Epithelial cell of esophagus (primary cell): Measurements from ENCODE around the gene NTRK2.

Experiments
- DNase-seq: peaks from one replicate; pipeline ENCODE4 v3.0.0; 2010; ENCODE audit warnings: low read depth
- H3K4me3 ChIP-seq: 2 replicates; pipeline ENCODE4 v1.5.1; 2011; ENCODE audit warnings: mild to moderate bottlenecking, low read length, control low read depth
- TF ChIP-seq, protein P1 (sequence below): IDR thresholded peaks from 2 replicates; pipeline ENCODE4 v1.5.1; 2011; ENCODE audit warnings: low read depth, mild to moderate bottlenecking, low read length, control low read depth, inconsistent platforms; ENCODE audit not compliant: insufficient read depth; ENCODE audit errors: missing control alignments

Gene NTRK2

DNA sequence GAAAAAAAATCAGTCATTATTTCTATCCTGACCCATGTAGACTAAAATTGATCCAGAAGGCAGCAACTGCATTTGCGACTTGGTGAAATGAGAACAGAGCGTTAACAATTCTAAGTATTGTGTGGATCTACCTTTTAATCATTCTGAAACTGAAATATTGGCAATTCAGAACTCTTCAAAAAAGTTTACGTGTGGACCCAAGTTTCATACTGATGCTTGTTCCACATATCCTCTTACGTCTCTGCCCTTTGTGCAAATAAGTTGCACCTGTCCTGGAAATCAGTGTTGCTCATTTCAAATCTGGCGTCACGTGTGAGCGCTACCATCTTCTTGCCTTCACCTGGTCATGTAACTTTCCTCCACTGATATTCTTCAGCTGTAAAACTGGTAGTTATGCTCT is 74.7 kb downstream of the NTRK2 start:
- TF ChIP-seq, protein P1, sequence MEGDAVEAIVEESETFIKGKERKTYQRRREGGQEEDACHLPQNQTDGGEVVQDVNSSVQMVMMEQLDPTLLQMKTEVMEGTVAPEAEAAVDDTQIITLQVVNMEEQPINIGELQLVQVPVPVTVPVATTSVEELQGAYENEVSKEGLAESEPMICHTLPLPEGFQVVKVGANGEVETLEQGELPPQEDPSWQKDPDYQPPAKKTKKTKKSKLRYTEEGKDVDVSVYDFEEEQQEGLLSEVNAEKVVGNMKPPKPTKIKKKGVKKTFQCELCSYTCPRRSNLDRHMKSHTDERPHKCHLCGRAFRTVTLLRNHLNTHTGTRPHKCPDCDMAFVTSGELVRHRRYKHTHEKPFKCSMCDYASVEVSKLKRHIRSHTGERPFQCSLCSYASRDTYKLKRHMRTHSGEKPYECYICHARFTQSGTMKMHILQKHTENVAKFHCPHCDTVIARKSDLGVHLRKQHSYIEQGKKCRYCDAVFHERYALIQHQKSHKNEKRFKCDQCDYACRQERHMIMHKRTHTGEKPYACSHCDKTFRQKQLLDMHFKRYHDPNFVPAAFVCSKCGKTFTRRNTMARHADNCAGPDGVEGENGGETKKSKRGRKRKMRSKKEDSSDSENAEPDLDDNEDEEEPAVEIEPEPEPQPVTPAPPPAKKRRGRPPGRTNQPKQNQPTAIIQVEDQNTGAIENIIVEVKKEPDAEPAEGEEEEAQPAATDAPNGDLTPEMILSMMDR: no peak
- no peak for DNase-seq
- H3K4me3 ChIP-seq: no peak overlapping the region

DNA sequence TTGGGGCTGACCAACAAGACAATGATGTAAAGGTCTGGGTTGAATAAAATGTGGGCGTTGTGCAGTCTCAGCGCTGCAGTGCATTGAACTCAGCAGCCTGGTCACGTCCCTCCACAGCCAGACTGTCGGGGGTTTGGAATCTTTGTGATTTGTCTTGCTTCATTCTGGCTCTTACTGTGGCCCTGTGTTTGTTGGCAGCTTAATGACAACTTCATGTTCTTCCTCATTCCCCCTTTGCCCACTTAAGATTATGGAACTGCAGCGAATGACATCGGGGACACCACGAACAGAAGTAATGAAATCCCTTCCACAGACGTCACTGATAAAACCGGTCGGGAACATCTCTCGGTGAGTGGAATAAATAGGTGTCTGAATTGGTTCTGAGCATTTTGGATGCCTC is 75.2 kb downstream of the NTRK2 start:
- no peak overlapping the region for H3K4me3 ChIP-seq
- TF ChIP-seq, protein P1: no peak
- no peak for DNase-seq

DNA sequence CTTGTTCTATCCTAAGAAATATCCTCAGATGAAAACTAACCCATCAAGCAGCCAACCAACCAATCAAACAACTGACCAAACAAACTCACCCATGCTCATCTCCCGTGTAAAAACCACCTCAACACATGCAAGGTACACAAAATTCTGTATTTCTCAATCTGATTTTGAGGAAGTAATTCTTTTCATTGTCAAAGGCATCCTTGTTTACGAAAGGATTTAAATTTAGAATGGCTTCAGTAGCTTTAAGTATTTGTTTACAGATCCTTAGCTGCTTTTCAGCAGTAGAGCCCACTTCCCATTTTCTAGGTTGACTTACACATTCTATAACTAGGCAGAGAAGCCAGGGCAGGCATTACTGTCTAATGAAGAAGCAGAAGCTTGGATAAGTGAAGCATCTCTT is 78.6 kb downstream of the NTRK2 start:
- no peak overlapping the region for H3K4me3 ChIP-seq
- no peak for DNase-seq
- TF ChIP-seq, protein P1: no peak

DNA sequence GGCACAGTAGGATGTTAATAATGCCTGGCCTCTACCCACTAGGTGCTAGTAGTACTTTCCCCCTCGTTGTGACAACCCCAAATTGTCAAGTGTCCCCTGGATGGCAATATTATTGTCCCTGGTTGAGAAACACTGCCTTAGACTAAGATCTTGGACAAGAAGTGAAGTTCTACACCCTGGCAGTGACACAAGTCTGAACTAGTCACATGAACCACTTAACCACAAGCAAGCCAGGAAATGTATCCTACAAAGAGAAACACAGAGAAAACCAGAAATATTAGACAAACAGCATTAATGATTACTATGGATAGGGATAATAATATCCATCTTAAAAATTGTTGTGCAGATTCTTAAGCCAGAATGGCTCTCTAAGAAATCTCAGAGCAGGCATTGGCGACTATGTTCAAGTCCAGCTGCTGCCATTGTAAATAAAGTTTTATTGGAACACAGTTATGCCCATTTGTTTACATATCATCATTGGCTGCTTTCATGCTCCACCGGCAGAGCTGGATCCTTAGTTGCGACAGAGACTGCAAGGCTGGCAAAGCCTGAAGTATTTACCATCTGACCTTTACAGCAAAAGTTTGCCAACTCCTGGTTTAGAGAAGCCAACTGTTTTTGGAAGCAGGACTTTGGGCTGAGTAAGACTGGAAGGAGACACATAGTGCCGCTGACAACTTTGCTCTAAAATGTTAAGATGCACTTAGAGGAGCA is 80.8 kb downstream of the NTRK2 start:
- peak; percentile 81 for DNase-seq
- H3K4me3 ChIP-seq: no peak overlapping the region
- TF ChIP-seq, protein P1: no peak

DNA sequence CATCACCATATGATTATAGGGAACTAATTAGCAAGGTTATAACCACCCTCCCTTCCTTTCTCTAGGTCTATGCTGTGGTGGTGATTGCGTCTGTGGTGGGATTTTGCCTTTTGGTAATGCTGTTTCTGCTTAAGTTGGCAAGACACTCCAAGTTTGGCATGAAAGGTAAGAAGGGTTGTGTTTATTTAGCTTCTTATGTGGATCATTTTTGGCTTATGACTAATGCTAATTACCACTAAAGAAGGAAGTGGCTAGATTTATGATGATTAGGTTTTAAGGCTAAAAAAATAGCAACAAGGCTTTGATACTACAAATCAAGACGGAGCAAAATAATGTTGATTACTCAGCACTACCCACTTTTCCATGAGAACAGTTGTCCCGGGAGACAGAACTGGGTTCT is 82.4 kb downstream of the NTRK2 start:
- H3K4me3 ChIP-seq: no peak overlapping the region
- TF ChIP-seq, protein P1: no peak
- peak; percentile 63 for DNase-seq

DNA sequence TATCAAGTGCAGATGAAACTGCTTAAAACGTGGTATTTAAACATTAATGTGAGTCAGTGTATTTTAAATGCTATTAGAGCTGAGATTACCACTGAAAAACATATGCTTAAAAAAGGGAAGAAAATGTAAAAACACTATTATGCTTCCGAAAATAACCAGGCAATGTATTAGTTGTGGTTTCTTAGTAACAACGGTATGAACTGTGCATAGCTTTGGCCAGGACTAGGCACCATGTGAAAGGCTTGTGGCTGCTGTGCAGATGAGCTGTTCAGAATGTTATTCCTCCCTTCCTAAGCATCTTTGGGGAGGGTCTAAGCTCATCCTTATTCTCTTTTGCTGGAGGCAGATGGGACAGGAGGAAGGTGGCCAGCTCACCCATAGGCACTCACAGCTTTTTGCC is 84.9 kb downstream of the NTRK2 start:
- TF ChIP-seq, protein P1: no peak
- H3K4me3 ChIP-seq: no peak overlapping the region
- no peak for DNase-seq

DNA sequence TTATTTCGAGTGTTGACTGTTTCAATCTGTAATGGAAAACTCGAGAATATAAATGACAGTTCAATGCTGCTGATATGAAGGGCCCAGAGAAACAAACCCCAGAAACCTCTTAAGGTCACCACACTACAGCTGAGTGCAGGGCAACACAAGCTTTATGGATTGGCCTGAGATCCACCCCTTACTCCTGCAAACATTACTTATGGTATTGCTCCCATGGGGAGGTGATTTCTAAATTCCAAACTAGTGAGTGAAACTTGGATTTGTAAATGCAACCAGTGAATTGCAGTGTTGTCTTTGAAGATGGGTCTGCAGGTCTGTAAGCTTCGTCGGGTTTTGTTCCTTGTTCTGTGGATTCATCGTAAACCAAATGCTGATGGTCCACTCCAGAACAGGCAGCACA is 85.4 kb downstream of the NTRK2 start:
- DNase-seq: no peak
- H3K4me3 ChIP-seq: no peak overlapping the region
- TF ChIP-seq, protein P1: no peak
